ENCODE results near the gene P2RX3.

DNA sequence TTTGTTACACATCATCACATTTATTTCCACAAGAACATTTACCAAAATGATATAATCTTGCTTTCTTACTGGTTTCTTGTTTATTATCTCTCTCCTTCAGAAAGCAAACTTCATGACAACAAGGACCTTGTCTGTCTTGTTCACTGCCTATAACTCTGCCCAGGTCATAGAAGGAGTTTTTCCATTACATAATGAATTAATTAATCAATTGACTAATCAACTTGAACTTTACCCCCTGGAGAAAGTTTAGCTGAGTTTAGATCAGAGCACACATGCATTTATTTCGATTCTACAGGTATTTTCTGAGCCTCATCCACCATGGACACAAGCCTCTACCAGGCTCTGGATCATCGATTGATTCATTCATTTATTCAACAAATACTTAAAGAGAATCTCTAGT lies 58.6 kb downstream of the P2RX3 start:
- no peak for TF ChIP-seq POLR2A (IDR thresholded peaks at IDR 0.05)
- TF ChIP-seq, protein P1, sequence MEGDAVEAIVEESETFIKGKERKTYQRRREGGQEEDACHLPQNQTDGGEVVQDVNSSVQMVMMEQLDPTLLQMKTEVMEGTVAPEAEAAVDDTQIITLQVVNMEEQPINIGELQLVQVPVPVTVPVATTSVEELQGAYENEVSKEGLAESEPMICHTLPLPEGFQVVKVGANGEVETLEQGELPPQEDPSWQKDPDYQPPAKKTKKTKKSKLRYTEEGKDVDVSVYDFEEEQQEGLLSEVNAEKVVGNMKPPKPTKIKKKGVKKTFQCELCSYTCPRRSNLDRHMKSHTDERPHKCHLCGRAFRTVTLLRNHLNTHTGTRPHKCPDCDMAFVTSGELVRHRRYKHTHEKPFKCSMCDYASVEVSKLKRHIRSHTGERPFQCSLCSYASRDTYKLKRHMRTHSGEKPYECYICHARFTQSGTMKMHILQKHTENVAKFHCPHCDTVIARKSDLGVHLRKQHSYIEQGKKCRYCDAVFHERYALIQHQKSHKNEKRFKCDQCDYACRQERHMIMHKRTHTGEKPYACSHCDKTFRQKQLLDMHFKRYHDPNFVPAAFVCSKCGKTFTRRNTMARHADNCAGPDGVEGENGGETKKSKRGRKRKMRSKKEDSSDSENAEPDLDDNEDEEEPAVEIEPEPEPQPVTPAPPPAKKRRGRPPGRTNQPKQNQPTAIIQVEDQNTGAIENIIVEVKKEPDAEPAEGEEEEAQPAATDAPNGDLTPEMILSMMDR (IDR thresholded peaks at IDR 0.05 in 4 of 5, conservative IDR thresholded peaks at IDR 0.05 in 1 of 5) = no peak

Measured in gastrocnemius medialis (tissue), 4 donors.